ENCODE data around the gene PLEKHA6. TPM values are rescaled to one million over a fixed set of nuclear protein-coding genes. Genes with fewer than 3 reads are reported as not detected.

The PLEKHA6 gene
- total RNA-seq, 1 experiment from 2014 or later: 1.2 TPM

GRCh38 chr1:204391629-204392028 lies 31.9 kb upstream of the PLEKHA6 start:
- H3K4me1 ChIP-seq: no peaks in the 10 kb centered on the region
- no peak overlapping the region for H3K27ac ChIP-seq
- DNase-seq: no peak
- no peaks in the 10 kb centered on the region; the same call in 1 of the 2 replicates for H3K9me3 ChIP-seq (replicated peaks)
- no peak overlapping the region for H3K4me3 ChIP-seq
- H3K36me3 ChIP-seq: peaks cover 1% of the 10 kb centered on the region; the same call in 1 of the 2 replicates
- no peaks in the 10 kb centered on the region for H3K27me3 ChIP-seq

GRCh38 chr1:204390751-204391466 lies 31.2 kb upstream of the PLEKHA6 start:
- DNase-seq: no peak

GRCh38 chr1:204385727-204386126 lies 26.0 kb upstream of the PLEKHA6 start:
- no peak overlapping the region for H3K27ac ChIP-seq
- H3K4me3 ChIP-seq: no peak overlapping the region
- DNase-seq: no peak
- peaks cover 6% of the 10 kb centered on the region; the same call in 1 of the 2 replicates for H3K27me3 ChIP-seq
- no peaks in the 10 kb centered on the region for H3K9me3 ChIP-seq (replicated peaks)
- H3K4me1 ChIP-seq: no peaks in the 10 kb centered on the region
- H3K36me3 ChIP-seq: no peaks in the 10 kb centered on the region

More at GRCh38 chr1:204390751-204391466, 31.2 kb upstream of the PLEKHA6 start:
- Histone ChIP-seq H3K4me1 (no peaks in the 10 kb centered on the region), H3K9me3 (replicated peaks) (no peaks in the 10 kb centered on the region; the same call in 1 of the 2 replicates), H3K27me3 (no peaks in the 10 kb centered on the region), H3K27ac (no peak overlapping the region), H3K4me3 (no peak overlapping the region), H3K36me3 (no peaks in the 10 kb centered on the region)

- H3K4me3 ChIP-seq: no peak overlapping the region
These were observed 25.1 kb upstream of the PLEKHA6 start for GRCh38 chr1:204384636-204385352.

GRCh38 chr1:204383163-204383904 lies 23.6 kb upstream of the PLEKHA6 start:
- no peaks in the 10 kb centered on the region for H3K36me3 ChIP-seq
- H3K4me3 ChIP-seq: no peak overlapping the region
- no peak for DNase-seq
- H3K27ac ChIP-seq: no peak overlapping the region
- no peaks in the 10 kb centered on the region for H3K9me3 ChIP-seq (replicated peaks)
- no peaks in the 10 kb centered on the region for H3K4me1 ChIP-seq
- H3K27me3 ChIP-seq: peaks cover 18% of the 10 kb centered on the region

More at GRCh38 chr1:204384636-204385352, 25.1 kb upstream of the PLEKHA6 start:
- Histone ChIP-seq H3K36me3 (no peaks in the 10 kb centered on the region), H3K27ac (no peak overlapping the region), H3K27me3 (peaks cover 8% of the 10 kb centered on the region; the same call in 1 of the 2 replicates), H3K9me3 (replicated peaks) (no peaks in the 10 kb centered on the region), H3K4me1 (no peaks in the 10 kb centered on the region)
- no peak for DNase-seq

GRCh38 chr1:204382714-204383083 lies 23.0 kb upstream of the PLEKHA6 start:
- no peaks in the 10 kb centered on the region for H3K36me3 ChIP-seq
- no peaks in the 10 kb centered on the region for H3K4me1 ChIP-seq
- H3K4me3 ChIP-seq: no peak overlapping the region
- H3K9me3 ChIP-seq (replicated peaks): no peaks in the 10 kb centered on the region
- DNase-seq: no peak
- no peak overlapping the region for H3K27ac ChIP-seq
- peaks cover 24% of the 10 kb centered on the region for H3K27me3 ChIP-seq

GRCh38 chr1:204380293-204380831 lies 20.6 kb upstream of the PLEKHA6 start:
- Histone ChIP-seq H3K4me1 (no peaks in the 10 kb centered on the region), H3K27me3 (peaks cover 33% of the 10 kb centered on the region), H3K9me3 (replicated peaks) (no peaks in the 10 kb centered on the region), H3K4me3 (no peak overlapping the region), H3K27ac (no peak overlapping the region), H3K36me3 (no peaks in the 10 kb centered on the region)
- DNase-seq: no peak

GRCh38 chr1:204377800-204378668 lies 18.3 kb upstream of the PLEKHA6 start:
- Histone ChIP-seq H3K27ac (no peak overlapping the region), H3K27me3 (peaks cover 34% of the 10 kb centered on the region), H3K4me3 (no peak overlapping the region), H3K36me3 (no peaks in the 10 kb centered on the region), H3K9me3 (replicated peaks) (no peaks in the 10 kb centered on the region), H3K4me1 (no peaks in the 10 kb centered on the region)
- DNase-seq: no peak

GRCh38 chr1:204376919-204377799 lies 17.4 kb upstream of the PLEKHA6 start:
- Histone ChIP-seq H3K27me3 (peaks cover 37% of the 10 kb centered on the region), H3K4me3 (no peak overlapping the region), H3K9me3 (replicated peaks) (no peaks in the 10 kb centered on the region), H3K4me1 (no peaks in the 10 kb centered on the region), H3K27ac (no peak overlapping the region), H3K36me3 (no peaks in the 10 kb centered on the region)
- DNase-seq: no peak

GRCh38 chr1:204376465-204376864 lies 16.7 kb upstream of the PLEKHA6 start:
- Histone ChIP-seq H3K4me3 (no peak overlapping the region), H3K27me3 (peaks cover 37% of the 10 kb centered on the region), H3K4me1 (no peaks in the 10 kb centered on the region), H3K36me3 (no peaks in the 10 kb centered on the region), H3K9me3 (replicated peaks) (no peaks in the 10 kb centered on the region), H3K27ac (no peak overlapping the region)
- no peak for DNase-seq

- no peaks in the 10 kb centered on the region for H3K4me1 ChIP-seq
- H3K27ac ChIP-seq: no peak overlapping the region
- H3K4me3 ChIP-seq: no peak overlapping the region
- peaks cover 38% of the 10 kb centered on the region for H3K27me3 ChIP-seq
- H3K36me3 ChIP-seq: no peaks in the 10 kb centered on the region
- DNase-seq: no peak
- no peaks in the 10 kb centered on the region for H3K9me3 ChIP-seq (replicated peaks)
These were observed 14.2 kb upstream of the PLEKHA6 start for GRCh38 chr1:204373911-204374310.

GRCh38 chr1:204370176-204370575 lies 10.4 kb upstream of the PLEKHA6 start:
- Histone ChIP-seq H3K36me3 (no peaks in the 10 kb centered on the region), H3K27me3 (peaks cover 25% of the 10 kb centered on the region), H3K9me3 (replicated peaks) (no peaks in the 10 kb centered on the region), H3K4me3 (no peak overlapping the region), H3K4me1 (no peaks in the 10 kb centered on the region), H3K27ac (no peak overlapping the region)
- DNase-seq: no peak

- Histone ChIP-seq H3K4me3 (no peak overlapping the region), H3K27ac (no peak overlapping the region), H3K4me1 (no peaks in the 10 kb centered on the region), H3K9me3 (replicated peaks) (no peaks in the 10 kb centered on the region), H3K36me3 (no peaks in the 10 kb centered on the region), H3K27me3 (peaks cover 21% of the 10 kb centered on the region)
- DNase-seq: no peak
These were observed 9.4 kb upstream of the PLEKHA6 start for GRCh38 chr1:204368996-204369726.

Measured in SJCRH30 (cell line).